Osteoblast (primary cell): ENCODE results near the gene JADE2. TPM values are rescaled to one million over a fixed set of nuclear protein-coding genes. Genes with fewer than 3 reads are reported as not detected.

ENCODE experiments used
- DNase-seq: peaks from one replicate; pipeline ENCODE4 v3.0.0; 2011; ENCODE audit warnings: low spot score, mixed read lengths; ENCODE audit not compliant: insufficient read length; ENCODE audit errors: missing footprints
- H2AFZ ChIP-seq: 2 replicates; pipeline ENCODE4 v1.6.0; 2011; ENCODE audit warnings: mild to moderate bottlenecking, low read length
- H3K27ac ChIP-seq: 2 replicates; pipeline ENCODE4 v1.5.1; 2011; ENCODE audit warnings: mild to moderate bottlenecking, low read depth, low read length, moderate library complexity
- H3K27me3 ChIP-seq: 2 replicates; pipeline ENCODE4 v1.6.0; 2012; ENCODE audit warnings: mild to moderate bottlenecking, control low read depth, inconsistent platforms, low read length, moderate library complexity; ENCODE audit not compliant: insufficient read depth
- H3K36me3 ChIP-seq: 2 replicates; pipeline ENCODE4 v1.5.1; 2011; ENCODE audit warnings: mild to moderate bottlenecking, low read length, control low read depth, moderate library complexity; ENCODE audit not compliant: insufficient read depth
- H3K4me1 ChIP-seq: 2 replicates; pipeline ENCODE4 v1.5.1; 2011; ENCODE audit warnings: mild to moderate bottlenecking, low read length, control low read depth, moderate library complexity; ENCODE audit not compliant: insufficient read depth
- H3K4me2 ChIP-seq: 2 replicates; pipeline ENCODE4 v1.6.0; 2011; ENCODE audit warnings: mild to moderate bottlenecking, low read length; ENCODE audit not compliant: insufficient read depth
- H3K4me3 ChIP-seq: fragments of 200-600 bp; sonication (generic); 3 replicates; pipeline ENCODE4 v1.5.1; 2012; ENCODE audit warnings: mild to moderate bottlenecking, low read length, inconsistent platforms; ENCODE audit not compliant: insufficient read depth
- H3K79me2 ChIP-seq: 2 replicates; pipeline ENCODE4 v1.6.0; 2012; ENCODE audit warnings: mild to moderate bottlenecking, low read length, control low read depth, inconsistent platforms; ENCODE audit not compliant: insufficient read depth
- H3K9me3 ChIP-seq: 2 replicates; pipeline ENCODE4 v1.5.1; 2011; ENCODE audit warnings: low read depth, low read length, control low read depth
- H4K20me1 ChIP-seq: 2 replicates; pipeline ENCODE4 v1.6.0; 2012; ENCODE audit warnings: mild to moderate bottlenecking, low read length, control low read depth; ENCODE audit not compliant: insufficient read depth
- CTCF ChIP-seq: IDR thresholded peaks from 2 replicates; pipeline ENCODE4 v1.5.1; 2011; ENCODE audit warnings: mild to moderate bottlenecking, low read depth, low read length, moderate library complexity; ENCODE audit errors: extremely low read depth
- total RNA-seq: library from RNA; depleted of rRNA; stranded (reverse); fragments of >200 nt; gene quantifications from 2 replicates; pipeline ENCODE4 v1.2.3, GENCODE V29; 2012

JADE2 gene
- total RNA-seq, 1 donor: 26.8 TPM

GRCh38 chr5:134508521-134509195 lies 16.8 kb upstream of the JADE2 start:
- Histone ChIP-seq H3K36me3 (no peaks in the 10 kb centered on the region), H2AFZ (no peak overlapping the region), H3K27me3 (no peaks in the 10 kb centered on the region), H3K4me1 (peaks cover 31% of the 10 kb centered on the region), H3K9me3 (no peaks in the 10 kb centered on the region), H3K4me2 (no peak overlapping the region), H3K79me2 (no peaks in the 10 kb centered on the region), H3K4me3 (no peak overlapping the region), H4K20me1 (no peaks in the 10 kb centered on the region), H3K27ac (no peak overlapping the region)
- DNase-seq: no peak
- no peak for TF ChIP-seq CTCF

- H2AFZ ChIP-seq: no peak overlapping the region
- H3K27ac ChIP-seq: no peak overlapping the region
- peak overlapping the region; percentile 6 for H3K4me2 ChIP-seq
- no peaks in the 10 kb centered on the region for H3K9me3 ChIP-seq
- no peaks in the 10 kb centered on the region for H3K79me2 ChIP-seq
- TF ChIP-seq CTCF: no peak
- H3K4me3 ChIP-seq: no peak overlapping the region
- no peak for DNase-seq
- no peaks in the 10 kb centered on the region for H3K36me3 ChIP-seq
- H4K20me1 ChIP-seq: no peaks in the 10 kb centered on the region
- peaks cover 23% of the 10 kb centered on the region for H3K4me1 ChIP-seq
- no peaks in the 10 kb centered on the region for H3K27me3 ChIP-seq
Observed at GRCh38 chr5:134509308-134510040, 16.0 kb upstream of the JADE2 start.

GRCh38 chr5:134510970-134511795 lies 14.3 kb upstream of the JADE2 start:
- DNase-seq: no peak
- Histone ChIP-seq H3K4me2 (no peak overlapping the region), H3K79me2 (no peaks in the 10 kb centered on the region), H2AFZ (peak overlapping the region; percentile 3), H3K4me3 (no peak overlapping the region), H3K4me1 (peaks cover 18% of the 10 kb centered on the region), H3K27me3 (no peaks in the 10 kb centered on the region), H3K9me3 (no peaks in the 10 kb centered on the region), H3K36me3 (no peaks in the 10 kb centered on the region), H3K27ac (no peak overlapping the region), H4K20me1 (no peaks in the 10 kb centered on the region)
- TF ChIP-seq CTCF: no peak
